Spleen (tissue), 7 donors: ENCODE data around the gene RGS16.

Source experiments
- CTCF ChIP-seq, 11 experiments: fragments of 200-600 bp in 7 of 11; fragments of 450-650 bp in 4 of 11; sonication (generic) in 4 of 11; IDR thresholded peaks in 8 of 11; conservative IDR thresholded peaks in 3 of 11; 1 replicate in 7 of 11; 2 replicates in 4 of 11; pipeline versions ENCODE4 v1.4.0 to v1.8.0; 2016 to 2021; ENCODE audit warnings: antibody characterized with exemption in 11 of 11, inconsistent platforms in 4 of 11, mild to moderate bottlenecking in 1 of 11
- POLR2AphosphoS5 ChIP-seq, 3 donors: sonication (generic); formaldehyde crosslinking; IDR thresholded peaks; one replicate each; pipeline ENCODE4 v1.5.1; 2017; ENCODE audit warnings: antibody characterized with exemption in 3 of 3
- donor health status: DM: no; HTN: no; CAD: no; lungs with moderate emphysema.
- donor health status: DM: no; HTN: no; CAD: no.
- donor health status: DM: no; HTN: no; CAD: no.

DNA sequence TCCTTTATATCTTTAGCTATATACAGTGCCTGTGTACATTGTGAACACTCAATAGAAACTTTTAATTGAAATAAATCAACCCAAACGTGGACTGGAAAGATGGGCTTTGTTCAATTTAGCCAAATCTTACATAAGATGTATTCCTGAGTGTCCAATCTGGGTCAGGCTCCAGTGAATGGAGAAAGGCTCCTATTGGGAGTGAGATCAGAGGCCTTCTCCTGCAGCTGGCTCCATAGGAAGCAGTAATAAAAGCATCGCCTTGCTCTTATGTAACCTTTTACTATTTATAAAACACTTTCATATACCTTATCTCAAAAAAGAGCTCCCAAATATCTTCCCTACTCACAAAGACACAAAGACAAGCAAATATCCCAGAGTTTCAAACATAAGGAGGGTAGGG, 24.9 kb upstream of the RGS16 start:
- TF ChIP-seq POLR2AphosphoS5 (IDR thresholded peaks at IDR 0.05) (no peak), CTCF (IDR thresholded peaks at IDR 0.05 in 8 of 11, conservative IDR thresholded peaks at IDR 0.05 in 3 of 11) (no peak)
